ENCODE measurements around the gene NAV2. TPM values are rescaled to one million over a fixed set of nuclear protein-coding genes. Genes with fewer than 3 reads are reported as not detected.

The NAV2 gene
- polyA plus RNA-seq, 3 donors, result not detected

- no peaks in the 10 kb centered on the region for H3K4me1 Mint-ChIP-seq
- H2AFZ ChIP-seq (ENCODE audit: insufficient read depth, low read depth, low read length, poor library complexity, severe bottlenecking), result no peak overlapping the region
- no peaks in the 10 kb centered on the region for H3K9me3 ChIP-seq (replicated peaks in 1 of 2; ENCODE audit: control insufficient read depth in 1 of 2, insufficient read depth in 1 of 2, low read length in 2 of 2)
- no CpG with 5 or more reads among the region's 4 CpGs for WGBS (ENCODE audit: insufficient coverage)
- H3K36me3 Mint-ChIP-seq, result no peaks in the 10 kb centered on the region
- no peaks in the 10 kb centered on the region for H4K20me1 ChIP-seq (ENCODE audit: insufficient read depth, low read length)
- H3K27ac Mint-ChIP-seq, result no peak overlapping the region
- TF ChIP-seq CTCF (IDR thresholded peaks at IDR 0.05), result no peak
- no peaks in the 10 kb centered on the region for H3K79me2 ChIP-seq (ENCODE audit: insufficient read depth, low read length)
- H3K9ac ChIP-seq (ENCODE audit: insufficient read depth, low read length, poor library complexity, severe bottlenecking), result no peak overlapping the region
- no peak overlapping the region for H3K4me3 Mint-ChIP-seq
- no peaks in the 10 kb centered on the region for H3K27me3 ChIP-seq (ENCODE audit: control insufficient read depth in 2 of 2, insufficient read depth in 2 of 2, low read length in 2 of 2)
- intact Hi-C loops (cut with micrococcal nuclease), result no loop called here
- no peak overlapping the region for H3K4me3 ChIP-seq (replicated peaks in 1 of 3; ENCODE audit: low read depth in 2 of 3, low read length in 3 of 3)
- no peaks in the 10 kb centered on the region for H3K9me3 Mint-ChIP-seq
- no peak for DNase-seq
- peaks cover 0 to 4% (median 2%) of the 10 kb centered on the region in 3 donors for H3K27me3 Mint-ChIP-seq (ENCODE audit: low read depth in 3 of 3)
- H3K4me2 ChIP-seq (replicated peaks; ENCODE audit: extremely low read depth, low read length, poor library complexity, severe bottlenecking), result no peak overlapping the region
- no peaks in the 10 kb centered on the region for H3K4me1 ChIP-seq (ENCODE audit: control insufficient read depth in 1 of 2, insufficient read depth in 2 of 2, low read length in 2 of 2)
- no peaks in the 10 kb centered on the region for H3K36me3 ChIP-seq (replicated peaks in 1 of 2; ENCODE audit: control insufficient read depth in 1 of 2, insufficient read depth in 2 of 2, low read length in 2 of 2)
- no peak overlapping the region for H3K27ac ChIP-seq (ENCODE audit: low read depth in 1 of 2, low read length in 2 of 2)
Observed at GRCh38 chr11:19866521-19866920, 153.9 kb downstream of the NAV2 start.

- no peak overlapping the region for H3K4me3 ChIP-seq (replicated peaks in 1 of 3; ENCODE audit: low read depth in 2 of 3, low read length in 3 of 3)
- no peak for TF ChIP-seq CTCF (IDR thresholded peaks at IDR 0.05)
- Mint-ChIP-seq H3K4me1 (no peaks in the 10 kb centered on the region), H3K9me3 (no peaks in the 10 kb centered on the region), H3K36me3 (no peaks in the 10 kb centered on the region), H3K27me3 (ENCODE audit: low read depth in 3 of 3) (peaks cover 0 to 4% (median 2%) of the 10 kb centered on the region in 3 donors), H3K4me3 (no peak overlapping the region), H3K27ac (no peak overlapping the region)
- H3K36me3 ChIP-seq (replicated peaks in 1 of 2; ENCODE audit: control insufficient read depth in 1 of 2, insufficient read depth in 2 of 2, low read length in 2 of 2), result no peaks in the 10 kb centered on the region
- H3K79me2 ChIP-seq (ENCODE audit: insufficient read depth, low read length), result no peaks in the 10 kb centered on the region
- WGBS (ENCODE audit: insufficient coverage), result no CpG with 5 or more reads among the region's 1 CpG
- H2AFZ ChIP-seq (ENCODE audit: insufficient read depth, low read depth, low read length, poor library complexity, severe bottlenecking), result no peak overlapping the region
- no peaks in the 10 kb centered on the region for H4K20me1 ChIP-seq (ENCODE audit: insufficient read depth, low read length)
- H3K9me3 ChIP-seq (replicated peaks in 1 of 2; ENCODE audit: control insufficient read depth in 1 of 2, insufficient read depth in 1 of 2, low read length in 2 of 2), result no peaks in the 10 kb centered on the region
- no peak overlapping the region for H3K9ac ChIP-seq (ENCODE audit: insufficient read depth, low read length, poor library complexity, severe bottlenecking)
- no peaks in the 10 kb centered on the region for H3K4me1 ChIP-seq (ENCODE audit: control insufficient read depth in 1 of 2, insufficient read depth in 2 of 2, low read length in 2 of 2)
- H3K27me3 ChIP-seq (ENCODE audit: control insufficient read depth in 2 of 2, insufficient read depth in 2 of 2, low read length in 2 of 2), result no peaks in the 10 kb centered on the region
- intact Hi-C loops (cut with micrococcal nuclease), result no loop called here
- DNase-seq, result no peak
- H3K4me2 ChIP-seq (replicated peaks; ENCODE audit: extremely low read depth, low read length, poor library complexity, severe bottlenecking), result no peak overlapping the region
- H3K27ac ChIP-seq (ENCODE audit: low read depth in 1 of 2, low read length in 2 of 2), result no peak overlapping the region
Observed at GRCh38 chr11:19867064-19867463, 154.4 kb downstream of the NAV2 start.

Measured in CD14-positive monocyte (primary cell).